OCI-LY7 (cell line): ENCODE results near the gene SLC25A44. TPM values are rescaled to one million over a fixed set of nuclear protein-coding genes. Genes with fewer than 3 reads are reported as not detected.

Source experiments
- BruUV-seq: library from RNA; stranded (reverse); fragments of 400-500 nt; replicated peaks from 2 replicates; lab custom pipeline; 2021; lab: Mats Ljungman, UMichigan
- CTCF ChIA-PET: fragments of 300-600 bp; sonication (Branson Sonifier 250); formaldehyde crosslinking; loops from one replicate; lab custom pipeline; 2022; ENCODE audit warnings: antibody characterized with exemption; ENCODE audit not compliant: unreplicated experiment; lab: Charles Lee
- POLR2A ChIA-PET: fragments of 300-600 bp; sonication (Branson Sonifier 250); formaldehyde crosslinking; loops from one replicate; lab custom pipeline; 2022; ENCODE audit warnings: antibody characterized with exemption; lab: Charles Lee
- DNase-seq: peaks from one replicate; pipeline ENCODE4 v3.0.0-alpha.2; 2015; ENCODE audit warnings: low spot score
- H2AFZ ChIP-seq: fragments of 200-600 bp; sonication (generic), shearing (Covaris generic); 2 replicates; pipeline ENCODE4 v1.6.1; 2014; ENCODE audit warnings: mild to moderate bottlenecking, antibody characterized with exemption, low read length, moderate library complexity
- H3K27ac ChIP-seq: fragments of 200-600 bp; sonication (generic); 2 replicates; pipeline ENCODE4 v1.5.1; 2014; ENCODE audit warnings: mixed run types, low read depth, mild to moderate bottlenecking, moderate library complexity, low read length, inconsistent platforms; ENCODE audit not compliant: poor library complexity, severe bottlenecking
- H3K36me3 ChIP-seq: fragments of 200-600 bp; sonication (generic); 2 replicates; pipeline ENCODE4 v1.6.1; 2014; ENCODE audit warnings: mild to moderate bottlenecking, antibody characterized with exemption, low read length, moderate library complexity, mixed read lengths; ENCODE audit not compliant: insufficient read depth
- H3K4me1 ChIP-seq: fragments of 200-600 bp; sonication (generic); 2 replicates; pipeline ENCODE4 v1.5.1; 2014; ENCODE audit warnings: mild to moderate bottlenecking, low read length; ENCODE audit not compliant: insufficient read depth, poor library complexity, severe bottlenecking
- H3K4me2 ChIP-seq: fragments of 200-600 bp; sonication (generic); 2 replicates; pipeline ENCODE4 v1.6.1; 2014; ENCODE audit warnings: mild to moderate bottlenecking, low read length
- H3K4me3 ChIP-seq: fragments of 200-600 bp; sonication (generic); 2 replicates; pipeline ENCODE4 v1.5.1; 2014; ENCODE audit warnings: mild to moderate bottlenecking, low read depth, low read length; ENCODE audit not compliant: poor library complexity, severe bottlenecking
- H3K79me2 ChIP-seq: fragments of 200-600 bp; sonication (generic); 2 replicates; pipeline ENCODE4 v1.6.1; 2016; ENCODE audit warnings: low read depth, mild to moderate bottlenecking, low read length, moderate library complexity, mixed read lengths; ENCODE audit not compliant: insufficient read depth
- H3K9me2 ChIP-seq: fragments of 200-600 bp; sonication (generic); 2 replicates; pipeline ENCODE4 v1.6.1; 2016; ENCODE audit warnings: mild to moderate bottlenecking, low read length, mixed read lengths; ENCODE audit not compliant: insufficient read depth
- H3K9me3 ChIP-seq: fragments of 200-600 bp; sonication (generic); 2 replicates; pipeline ENCODE4 v1.6.1; 2014; ENCODE audit warnings: mild to moderate bottlenecking, mixed run types, low read length, mixed read lengths
- H4K20me1 ChIP-seq: fragments of 200-600 bp; sonication (generic); 2 replicates; pipeline ENCODE4 v1.6.1; 2014; ENCODE audit warnings: mild to moderate bottlenecking, antibody characterized with exemption, low read length, moderate library complexity, mixed read lengths; ENCODE audit not compliant: insufficient read depth
- CTCF ChIP-seq: fragments of 200-600 bp; sonication (generic); conservative IDR thresholded peaks from 2 replicates; pipeline ENCODE4 v1.5.1; 2014; ENCODE audit warnings: mild to moderate bottlenecking, antibody characterized with exemption, low read length, moderate library complexity, mixed read lengths
- EZH2phosphoT487 ChIP-seq: fragments of 200-600 bp; sonication (generic); IDR thresholded peaks from 2 replicates; pipeline ENCODE4 v1.6.1; 2018; ENCODE audit warnings: low read depth, borderline replicate concordance, mild to moderate bottlenecking, mixed run types, antibody characterized with exemption, low read length, moderate library complexity, mixed read lengths
- intact Hi-C: fragments of 100-400 bp; cut with micrococcal nuclease; formaldehyde crosslinking; loops from one replicate; pipeline ENCODE4 v1.10.0; 2022; ENCODE audit not compliant: unreplicated experiment
- total RNA-seq, 2 experiments: library from RNA; depleted of rRNA in 1 of 2; stranded (reverse); fragments of >200 nt in 1 of 2; shearing (Covaris generic) in 1 of 2; gene quantifications; 2 replicates each; pipeline ENCODE4 v1.2.3, GENCODE V29; 2014 to 2022

Gene SLC25A44
- total RNA-seq, 2 experiments from 2014 or later, result 11.0 to 22.5 TPM

DNA sequence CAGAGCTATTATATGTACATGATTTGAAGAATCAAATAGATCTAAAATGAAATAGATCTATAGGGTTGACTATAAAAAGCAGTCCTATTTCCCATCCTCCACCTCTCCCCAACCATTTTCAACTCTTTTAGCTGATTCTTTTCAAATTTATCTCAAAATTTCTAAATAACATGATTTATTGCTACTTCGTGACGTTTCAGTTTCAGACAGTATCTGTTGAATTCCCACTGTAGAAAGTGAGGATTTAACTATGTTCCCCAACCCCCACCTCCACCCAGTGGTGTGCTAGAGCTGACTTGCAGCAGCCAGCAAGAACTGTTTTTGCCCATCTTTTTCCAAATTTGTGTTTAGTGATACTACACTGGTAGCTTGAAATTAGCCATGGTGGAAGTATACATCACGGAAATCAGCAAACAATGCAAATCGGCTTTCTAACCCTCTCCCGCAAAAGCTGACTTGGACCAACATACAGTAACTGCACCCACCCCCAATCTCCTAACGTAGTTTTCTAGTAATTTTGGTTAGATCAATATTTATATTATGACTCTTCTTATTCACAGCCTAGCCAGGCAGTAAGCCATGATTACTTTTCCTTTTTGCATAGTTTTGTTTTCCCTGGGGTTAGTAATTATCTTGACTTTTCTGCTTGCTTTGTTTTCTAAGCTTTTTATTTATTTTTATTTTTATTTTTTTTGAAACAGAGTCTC is 29.6 kb upstream of the SLC25A44 start:
- peaks cover 11% of the 10 kb centered on the region; the same call in 1 of the 2 replicates for H3K79me2 ChIP-seq
- intact Hi-C loops, result no loop called here
- no peak overlapping the region for H3K4me2 ChIP-seq
- no peak overlapping the region for H2AFZ ChIP-seq
- no peak for TF ChIP-seq EZH2phosphoT487
- TF ChIP-seq CTCF, result no peak
- H3K4me1 ChIP-seq, result peaks cover 31% of the 10 kb centered on the region
- H4K20me1 ChIP-seq, result no peaks in the 10 kb centered on the region
- no TSS peak for BruUV-seq
- peaks cover 95% of the 10 kb centered on the region for H3K36me3 ChIP-seq
- H3K27ac ChIP-seq, result no peak overlapping the region
- DNase-seq, result no peak
- ChIA-PET POLR2A (interaction anchor here (0.7 to 5.2 kb wide), 10 partner anchors 9 to 48 kb away, joined by 3 to 21 read pairs (median 4); partner anchors contain the start of gene PMF1), CTCF (interaction anchor here (1.0 kb wide), 1 partner anchor 18 kb away, joined by 3 read pairs; no protein-coding TSS in a partner anchor)
- no peaks in the 10 kb centered on the region for H3K9me2 ChIP-seq
- H3K4me3 ChIP-seq, result no peak overlapping the region
- peaks cover 9% of the 10 kb centered on the region; the same call in 1 of the 2 replicates for H3K9me3 ChIP-seq

DNA sequence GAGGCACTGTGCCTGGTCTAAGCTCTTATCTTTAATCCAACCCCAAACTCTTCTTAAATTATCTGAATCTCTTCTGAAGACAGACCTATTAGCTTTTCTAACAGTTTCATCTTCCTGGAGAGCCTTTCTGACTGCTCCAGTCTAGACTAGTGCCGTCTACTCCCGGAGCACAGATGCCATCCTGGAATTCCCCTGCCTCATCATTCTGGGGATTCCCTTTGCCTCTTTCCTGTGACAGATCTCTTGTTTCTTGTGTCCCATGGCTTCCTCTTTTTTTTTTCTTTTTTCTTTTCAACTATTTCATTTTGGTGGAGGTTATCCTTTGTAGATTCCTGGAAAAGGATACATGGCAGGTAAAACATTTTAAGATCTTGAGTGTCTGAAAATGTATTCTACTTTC is 28.8 kb upstream of the SLC25A44 start:
- POLR2A ChIA-PET, result interaction anchor here (1.1 to 5.2 kb wide), 3 partner anchors 10 to 48 kb away, joined by 4 to 21 read pairs (median 6); partner anchors contain the start of gene PMF1
- intact Hi-C loops, result no loop called here

More for the DNA sequence above, 28.8 kb upstream of the SLC25A44 start:
- no peak for TF ChIP-seq CTCF
- TF ChIP-seq EZH2phosphoT487, result no peak
- DNase-seq, result no peak
- Histone ChIP-seq H3K4me2 (no peak overlapping the region), H4K20me1 (no peaks in the 10 kb centered on the region), H3K27ac (peak overlapping the region; percentile 31), H3K9me2 (no peaks in the 10 kb centered on the region), H3K36me3 (peaks cover 94% of the 10 kb centered on the region), H2AFZ (no peak overlapping the region), H3K4me1 (peaks cover 23% of the 10 kb centered on the region), H3K4me3 (no peak overlapping the region), H3K79me2 (peaks cover 5% of the 10 kb centered on the region; the same call in 1 of the 2 replicates), H3K9me3 (peaks cover 9% of the 10 kb centered on the region; the same call in 1 of the 2 replicates)
- CTCF ChIA-PET, result interaction anchor here (1.0 kb wide), 2 partner anchors 19 to 60 kb away, joined by 3 read pairs; no protein-coding TSS in a partner anchor
- no TSS peak for BruUV-seq
